DLD1 (cell line): ENCODE data around the gene RCSD1.

Experiments used
- in situ Hi-C: cut with HindIII; loops from 2 replicates; pipeline ENCODE4 v1.10.0; 2017; ENCODE audit warnings: low sequenced_read_pairs

The RCSD1 gene

DNA sequence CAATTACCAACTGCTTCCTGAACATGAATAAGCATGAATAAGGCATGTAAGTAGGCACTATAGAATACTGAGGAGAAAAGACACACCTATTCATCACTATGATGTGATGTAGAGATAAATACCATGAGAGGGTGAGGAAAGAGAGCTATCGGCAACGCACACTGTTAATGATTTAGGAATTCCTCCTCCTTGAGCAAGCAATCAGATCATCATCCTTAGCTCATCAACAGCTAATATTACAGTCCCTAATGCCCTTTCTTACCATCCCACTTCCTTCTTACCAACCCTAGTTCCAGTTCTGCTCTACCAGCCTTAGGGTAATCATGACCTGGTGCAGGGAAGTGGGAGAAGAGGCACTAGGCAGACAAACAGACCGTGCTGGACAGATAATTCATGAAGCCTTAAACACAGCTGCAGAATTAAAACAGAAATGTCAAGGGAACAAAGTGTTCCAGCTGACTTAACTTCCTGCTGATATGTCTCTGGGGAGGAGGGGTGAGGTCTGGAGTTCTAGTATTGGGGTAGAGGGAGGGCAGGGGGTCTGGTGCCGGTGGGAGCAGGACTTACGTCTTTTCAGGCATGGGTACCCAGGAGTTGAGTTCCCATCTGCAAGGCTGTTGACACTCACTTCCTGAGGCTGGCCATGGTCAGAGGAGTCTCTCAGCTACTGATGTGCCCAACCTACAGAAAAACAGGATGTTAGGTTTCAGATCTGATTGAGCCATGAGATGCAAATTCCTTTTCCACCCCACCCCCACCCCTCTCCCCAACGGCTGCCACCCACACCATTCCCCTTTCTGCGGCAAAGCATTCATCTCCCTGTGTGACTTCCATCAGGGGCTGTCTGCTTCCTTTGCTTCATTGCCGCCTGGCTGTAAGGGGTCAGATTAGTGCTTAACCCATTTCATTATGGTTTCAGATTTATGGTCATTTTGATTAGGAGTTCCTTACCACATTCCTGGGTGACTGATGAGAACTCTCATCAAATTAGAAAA lies 12.6 kb upstream of the RCSD1 start:
- in situ Hi-C loops = no loop called here

DNA sequence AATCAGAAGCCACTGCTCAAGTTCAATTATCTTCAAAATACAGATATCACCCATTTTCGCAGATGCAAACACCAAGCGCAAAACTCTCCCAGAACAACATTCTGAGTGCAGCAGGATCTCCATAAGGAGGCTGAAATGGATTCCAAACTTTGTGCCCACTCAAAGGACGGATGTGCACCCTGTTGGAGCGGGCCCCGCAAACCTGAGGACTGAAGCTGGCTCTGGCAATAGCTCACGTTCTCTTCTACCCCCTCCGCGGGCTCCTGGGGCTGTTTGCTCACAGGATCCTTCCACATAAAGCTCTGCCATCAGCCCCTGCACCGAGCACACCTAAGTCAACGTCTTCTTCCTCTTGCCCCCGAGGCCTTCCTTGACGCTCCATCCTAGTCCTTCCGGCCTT lies 11.7 kb upstream of the RCSD1 start:
- in situ Hi-C loops = no loop called here

DNA sequence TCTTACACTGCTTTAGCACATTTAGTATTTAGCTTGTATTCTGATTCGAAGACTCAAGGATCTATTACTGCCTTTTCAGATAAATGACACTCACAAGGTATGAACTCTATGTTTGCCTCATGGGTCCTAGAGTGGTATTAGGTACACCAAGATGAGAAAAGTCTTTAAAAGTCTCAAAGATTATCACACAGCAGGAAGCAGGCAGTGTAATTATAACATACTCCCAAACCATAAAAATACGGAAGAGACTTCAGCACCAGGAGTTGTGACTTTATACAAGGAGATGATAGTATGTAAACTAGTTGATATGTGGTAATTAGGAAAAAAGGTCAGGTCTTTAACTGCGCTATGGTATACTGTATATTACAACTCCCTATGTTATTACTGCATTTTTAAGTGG lies 11.2 kb upstream of the RCSD1 start:
- in situ Hi-C loops = no loop called here

DNA sequence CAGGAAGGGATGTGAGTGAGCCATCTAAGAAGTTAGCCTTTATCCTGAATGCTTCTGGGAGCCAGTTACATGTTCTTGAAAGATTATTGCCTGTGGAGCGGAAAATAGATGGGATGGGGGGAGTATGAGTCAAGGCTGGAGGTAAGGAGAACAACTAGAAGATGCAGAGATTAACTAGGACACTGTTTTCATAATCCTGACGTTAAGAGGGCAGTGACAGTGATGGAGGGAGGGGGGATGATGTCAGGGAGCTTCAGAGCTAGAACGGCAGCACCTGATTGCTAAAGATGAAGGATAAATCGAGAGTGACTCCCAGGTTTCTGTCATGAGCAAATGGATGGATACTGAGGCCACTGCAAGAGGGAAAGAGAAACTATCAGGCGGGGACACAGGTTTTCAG lies 10.0 kb upstream of the RCSD1 start:
- in situ Hi-C loops = loop anchor here (10.0 kb wide), 1 partner anchor 55 kb away; no protein-coding TSS in a partner anchor

- in situ Hi-C loops = loop anchor here (10.0 kb wide), 1 partner anchor 57 kb away; no protein-coding TSS in a partner anchor
Measured at GRCh38 chr1:167621780-167622313, 8.2 kb upstream of the RCSD1 start.

DNA sequence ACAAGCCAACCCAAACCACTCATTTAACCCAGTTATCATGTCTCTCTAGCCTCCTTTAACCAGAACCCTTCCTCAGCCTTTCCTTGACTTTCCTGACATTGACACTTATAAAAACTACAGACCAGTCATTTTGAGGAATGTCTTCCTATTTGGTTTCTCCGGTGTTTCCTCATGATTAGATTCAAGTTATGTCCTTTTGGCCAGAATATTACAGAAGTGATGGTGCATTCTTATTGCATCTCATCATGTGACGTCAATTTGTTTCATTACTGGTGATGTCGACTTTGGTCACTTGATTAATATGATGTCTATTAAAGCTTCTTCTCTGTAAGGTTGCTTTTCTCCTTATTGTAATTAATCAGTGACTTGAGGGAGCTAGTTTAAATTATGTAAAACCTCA lies 6.1 kb upstream of the RCSD1 start:
- in situ Hi-C loops = loop anchor here (10.0 kb wide), 1 partner anchor 59 kb away; no protein-coding TSS in a partner anchor

GRCh38 chr1:167625040-167625823 lies 4.8 kb upstream of the RCSD1 start:
- in situ Hi-C loops = loop anchor here (10.0 kb wide), 1 partner anchor 60 kb away; no protein-coding TSS in a partner anchor

GRCh38 chr1:167627615-167627864 lies 2.5 kb upstream of the RCSD1 start:
- in situ Hi-C loops = loop anchor here (10.0 kb wide), 1 partner anchor 63 kb away; no protein-coding TSS in a partner anchor

GRCh38 chr1:167627865-167628641 lies 2.0 kb upstream of the RCSD1 start:
- in situ Hi-C loops = loop anchor here (10.0 kb wide), 1 partner anchor 63 kb away; no protein-coding TSS in a partner anchor

GRCh38 chr1:167628741-167629515 lies 1.1 kb upstream of the RCSD1 start:
- in situ Hi-C loops = loop anchor here (10.0 kb wide), 1 partner anchor 64 kb away; no protein-coding TSS in a partner anchor

DNA sequence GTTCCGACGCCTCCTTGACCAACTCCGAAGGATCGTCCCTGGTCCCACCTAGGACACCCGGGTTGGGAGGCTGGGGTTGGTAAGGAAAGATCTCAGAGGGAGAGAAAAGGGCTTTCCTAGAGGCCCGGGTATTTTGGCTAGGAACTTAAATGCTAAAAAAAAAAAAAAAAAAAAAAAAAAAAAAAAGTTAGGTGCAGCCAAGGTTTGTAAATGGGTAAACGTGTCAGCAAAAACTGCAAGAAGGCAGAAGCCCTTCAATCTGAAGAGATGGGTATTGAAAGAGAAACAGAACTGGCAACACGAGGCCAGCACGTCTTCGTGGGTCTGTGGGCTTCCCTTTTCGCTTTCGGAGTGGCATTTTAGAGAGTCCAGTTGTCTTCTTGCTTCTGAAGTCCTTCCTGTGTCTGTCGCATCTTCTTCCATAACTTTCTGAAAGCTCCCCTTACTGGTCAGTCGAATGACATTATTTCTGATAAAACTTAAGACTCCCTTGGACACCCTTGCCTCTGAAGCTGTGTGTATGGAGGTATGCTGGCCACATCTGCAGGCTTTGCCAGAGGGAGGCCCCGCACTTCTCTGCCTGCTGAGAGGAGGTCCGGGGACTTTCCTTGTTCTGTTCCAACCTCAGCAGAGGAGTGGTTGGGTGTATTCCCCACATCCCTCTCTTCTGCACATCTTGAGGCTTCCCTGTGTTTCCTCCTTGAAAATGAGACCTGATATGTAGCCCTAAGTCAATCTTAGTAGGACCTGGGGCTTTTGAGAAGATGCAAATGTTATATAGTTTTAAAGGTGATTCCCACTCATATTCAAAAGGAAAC lies 745 bp downstream of the RCSD1 start:
- in situ Hi-C loops = no loop called here

DNA sequence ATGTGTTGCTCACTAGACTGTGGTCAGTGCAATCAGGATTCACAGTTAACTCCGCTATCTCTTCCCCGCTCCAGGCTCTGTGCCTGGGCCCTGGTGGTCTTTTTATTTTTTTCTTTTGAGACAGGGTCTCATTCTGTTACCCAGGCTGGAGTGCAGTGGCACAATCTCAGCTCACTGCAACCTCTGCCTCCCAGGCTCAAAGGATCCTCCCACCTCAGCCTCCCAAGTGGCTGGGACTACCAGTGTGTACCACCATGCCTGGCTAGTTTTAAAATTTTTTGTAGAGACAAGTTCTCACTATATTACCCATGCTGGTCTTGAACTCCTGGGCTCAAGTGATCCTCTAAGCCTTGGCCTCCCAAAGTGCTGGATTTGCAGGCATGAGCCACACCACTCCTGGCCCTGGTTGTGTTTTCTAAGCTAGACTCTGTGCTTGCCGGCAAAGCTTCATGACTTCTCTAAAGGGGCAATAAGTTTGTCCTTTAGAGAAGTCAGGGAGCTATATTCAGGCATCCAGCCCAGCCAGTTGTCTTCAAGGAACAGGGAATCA lies 1.4 kb downstream of the RCSD1 start:
- in situ Hi-C loops = no loop called here

- in situ Hi-C loops = no loop called here
Measured at GRCh38 chr1:167631936-167632614, 2.0 kb downstream of the RCSD1 start.

- in situ Hi-C loops = no loop called here
Measured at GRCh38 chr1:167633258-167633944, 3.4 kb downstream of the RCSD1 start.

- in situ Hi-C loops = no loop called here
Measured at GRCh38 chr1:167634435-167634834, 4.4 kb downstream of the RCSD1 start.

GRCh38 chr1:167635156-167635648 lies 5.2 kb downstream of the RCSD1 start:
- in situ Hi-C loops = no loop called here

- in situ Hi-C loops = no loop called here
Measured at GRCh38 chr1:167635941-167636340, 5.9 kb downstream of the RCSD1 start.
